DND-41 (cell line): ENCODE results near the gene LY9.

ENCODE experiments used
- ATAC-seq: fragments of 200-7000 bp; cut with Tn5 transposase; 3 replicates; pipeline ENCODE4 v1.9.1; 2021; ENCODE audit warnings: low read depth; ENCODE audit not compliant: insufficient read depth
- DNase-seq: peaks from one replicate; pipeline ENCODE4 v3.0.0-alpha.2; 2020
- H2AFZ ChIP-seq: 2 replicates; pipeline ENCODE4 v1.6.0; 2012; ENCODE audit warnings: low read depth, low read length
- H3K27ac ChIP-seq: 2 replicates; pipeline ENCODE4 v1.5.1; 2012; ENCODE audit warnings: low read length, inconsistent platforms
- H3K27me3 ChIP-seq: fragments of 200-600 bp; sonication (generic); 2 replicates; pipeline ENCODE4 v1.6.0; 2012; ENCODE audit warnings: low read length, mild to moderate bottlenecking, inconsistent platforms; ENCODE audit not compliant: insufficient read depth, poor library complexity
- H3K36me3 ChIP-seq: 2 replicates; pipeline ENCODE4 v1.5.1; 2012; ENCODE audit warnings: low read length, inconsistent platforms; ENCODE audit not compliant: insufficient read depth
- H3K4me1 ChIP-seq: 2 replicates; pipeline ENCODE4 v1.5.1; 2012; ENCODE audit warnings: mild to moderate bottlenecking, low read length; ENCODE audit not compliant: insufficient read depth
- H3K4me2 ChIP-seq: 2 replicates; pipeline ENCODE4 v1.6.0; 2012; ENCODE audit warnings: mild to moderate bottlenecking, moderate library complexity, low read length, inconsistent platforms; ENCODE audit not compliant: insufficient read depth
- H3K4me3 ChIP-seq, 2 experiments: fragments of 200-600 bp in 1 of 2; shearing (Covaris generic) in 1 of 2; 2 replicates each; pipeline ENCODE4 v1.5.1; 2012 to 2016; ENCODE audit warnings: inconsistent platforms in 2 of 2, low read length in 2 of 2, mild to moderate bottlenecking in 2 of 2, low read depth in 1 of 2, moderate library complexity in 1 of 2
- H3K79me2 ChIP-seq: 2 replicates; pipeline ENCODE4 v1.6.0; 2012; ENCODE audit warnings: low read length, inconsistent platforms; ENCODE audit not compliant: insufficient read depth
- H3K9ac ChIP-seq: 2 replicates; pipeline ENCODE4 v1.6.0; 2012; ENCODE audit warnings: low read depth, mild to moderate bottlenecking, inconsistent platforms, low read length, moderate library complexity
- H3K9me3 ChIP-seq: 2 replicates; pipeline ENCODE4 v1.5.1; 2012; ENCODE audit warnings: low read length, moderate library complexity, mild to moderate bottlenecking, inconsistent platforms; ENCODE audit not compliant: insufficient read depth, severe bottlenecking
- H4K20me1 ChIP-seq: 2 replicates; pipeline ENCODE4 v1.6.0; 2012; ENCODE audit warnings: low read length; ENCODE audit not compliant: insufficient read depth
- CTCF ChIP-seq: IDR thresholded peaks from 2 replicates; pipeline ENCODE4 v1.5.1; 2012; ENCODE audit warnings: borderline replicate concordance, low read length, moderate library complexity, mild to moderate bottlenecking; ENCODE audit not compliant: poor library complexity, severe bottlenecking; ENCODE audit errors: extremely low read depth
- EZH2 ChIP-seq: IDR thresholded peaks from 3 replicates; pipeline ENCODE4 v1.6.1; 2012; ENCODE audit warnings: borderline replicate concordance, low read depth, mild to moderate bottlenecking, moderate library complexity, low read length, inconsistent platforms; ENCODE audit not compliant: severe bottlenecking

The LY9 gene

GRCh38 chr1:160858097-160858496, 62.1 kb downstream of the LY9 start:
- H4K20me1 ChIP-seq: no peaks in the 10 kb centered on the region
- no peaks in the 10 kb centered on the region for H3K9me3 ChIP-seq
- H3K79me2 ChIP-seq: no peaks in the 10 kb centered on the region
- ATAC-seq (no peak), DNase-seq (no peak)
- H3K36me3 ChIP-seq: no peaks in the 10 kb centered on the region
- no peak overlapping the region for H3K4me3 ChIP-seq
- peaks cover 10% of the 10 kb centered on the region for H3K4me1 ChIP-seq
- no peak overlapping the region for H3K27ac ChIP-seq
- H3K4me2 ChIP-seq: no peak overlapping the region
- no peaks in the 10 kb centered on the region for H3K27me3 ChIP-seq
- H3K9ac ChIP-seq: no peak overlapping the region
- TF ChIP-seq EZH2: no peak
- TF ChIP-seq CTCF: no peak
- H2AFZ ChIP-seq: no peak overlapping the region

- Histone ChIP-seq H3K4me1 (peaks cover 10% of the 10 kb centered on the region), H3K27ac (no peak overlapping the region), H3K27me3 (no peaks in the 10 kb centered on the region), H3K9ac (no peak overlapping the region), H2AFZ (no peak overlapping the region), H3K9me3 (no peaks in the 10 kb centered on the region), H3K4me3 (no peak overlapping the region), H3K36me3 (no peaks in the 10 kb centered on the region), H3K79me2 (no peaks in the 10 kb centered on the region), H3K4me2 (no peak overlapping the region), H4K20me1 (no peaks in the 10 kb centered on the region)
- ATAC-seq (no peak), DNase-seq (no peak)
- TF ChIP-seq EZH2: no peak
- TF ChIP-seq CTCF: no peak
Measured at GRCh38 chr1:160858507-160858906, 62.5 kb downstream of the LY9 start.

- Histone ChIP-seq H3K79me2 (no peaks in the 10 kb centered on the region), H3K9me3 (no peaks in the 10 kb centered on the region), H3K9ac (no peak overlapping the region), H3K27me3 (no peaks in the 10 kb centered on the region), H3K4me2 (no peak overlapping the region), H3K27ac (no peak overlapping the region), H2AFZ (no peak overlapping the region), H3K4me3 (no peak overlapping the region), H3K36me3 (no peaks in the 10 kb centered on the region), H4K20me1 (no peaks in the 10 kb centered on the region), H3K4me1 (peaks cover 10% of the 10 kb centered on the region)
- no peak for TF ChIP-seq CTCF
- TF ChIP-seq EZH2: no peak
- DNase-seq: no peak
- ATAC-seq: no peak
Measured at GRCh38 chr1:160859166-160859565, 63.2 kb downstream of the LY9 start.
